Kidney epithelial cell (primary cell): ENCODE data around the gene ZCCHC9. TPM values are rescaled to one million over a fixed set of nuclear protein-coding genes. Genes with fewer than 3 reads are reported as not detected.
"Not testable (repeated sequence)": the region's sequence is repeated elsewhere in the genome, so short reads cannot be mapped to it uniquely, and the experiment has no call there.

Experiments used
- DNase-seq: peaks from one replicate; pipeline ENCODE4 v3.0.0-alpha.2; 2010; ENCODE audit warnings: low read depth
- H3K27me3 ChIP-seq: 2 replicates; pipeline ENCODE4 v1.6.0; 2011; ENCODE audit warnings: low read length; ENCODE audit not compliant: control insufficient read depth, insufficient read depth
- H3K36me3 ChIP-seq: 2 replicates; pipeline ENCODE4 v1.5.1; 2011; ENCODE audit warnings: low read length; ENCODE audit not compliant: control insufficient read depth, insufficient read depth
- H3K4me3 ChIP-seq: 2 replicates; pipeline ENCODE4 v1.5.1; 2011; ENCODE audit warnings: low read depth, mild to moderate bottlenecking, control low read depth, low read length
- CTCF ChIP-seq: IDR thresholded peaks from 2 replicates; pipeline ENCODE4 v1.5.1; 2011; ENCODE audit warnings: mild to moderate bottlenecking, moderate library complexity, low read length, control low read depth, inconsistent platforms; ENCODE audit not compliant: insufficient read depth, poor library complexity, severe bottlenecking
- total RNA-seq: library from RNA; depleted of rRNA; stranded (reverse); fragments of >200 nt; gene quantifications from 2 replicates; pipeline ENCODE4 v1.2.3, GENCODE V29; 2015

Gene ZCCHC9
- total RNA-seq, 1 donor from 2014 or later, result 18.8 TPM

- H3K27me3 ChIP-seq, result no peaks in the 10 kb centered on the region
- no peak overlapping the region for H3K4me3 ChIP-seq
- DNase-seq, result no peak
- no peak for TF ChIP-seq CTCF
- no peaks in the 10 kb centered on the region for H3K36me3 ChIP-seq
Observed at GRCh38 chr5:81283976-81284375, 17.4 kb upstream of the ZCCHC9 start.

- Histone ChIP-seq H3K27me3 (no peaks in the 10 kb centered on the region), H3K4me3 (no peak overlapping the region), H3K36me3 (no peaks in the 10 kb centered on the region)
- DNase-seq, result no peak
- TF ChIP-seq CTCF, result no peak
Observed at GRCh38 chr5:81286059-81286617, 15.2 kb upstream of the ZCCHC9 start.

GRCh38 chr5:81288021-81288433, 13.4 kb upstream of the ZCCHC9 start:
- no peaks in the 10 kb centered on the region for H3K27me3 ChIP-seq
- TF ChIP-seq CTCF, result no peak

GRCh38 chr5:81290146-81290545, 11.2 kb upstream of the ZCCHC9 start:
- no peak for DNase-seq
- H3K4me3 ChIP-seq, result no peak overlapping the region
- H3K36me3 ChIP-seq, result no peaks in the 10 kb centered on the region
- no peaks in the 10 kb centered on the region for H3K27me3 ChIP-seq
- no peak for TF ChIP-seq CTCF

More at GRCh38 chr5:81288021-81288433, 13.4 kb upstream of the ZCCHC9 start:
- DNase-seq, result no peak
- H3K4me3 ChIP-seq, result no peak overlapping the region
- no peaks in the 10 kb centered on the region for H3K36me3 ChIP-seq

- H3K4me3 ChIP-seq, result no peak overlapping the region
- H3K36me3 ChIP-seq, result no peaks in the 10 kb centered on the region
- no peaks in the 10 kb centered on the region for H3K27me3 ChIP-seq
- no peak for TF ChIP-seq CTCF
- no peak for DNase-seq
Observed at GRCh38 chr5:81292130-81292529, 9.3 kb upstream of the ZCCHC9 start.

- DNase-seq, H3K27me3 ChIP-seq, H3K36me3 ChIP-seq, H3K4me3 ChIP-seq: not testable (repeated sequence)
Observed at GRCh38 chr5:81294021-81294420, 7.4 kb upstream of the ZCCHC9 start.
